C4-2B (cell line): ENCODE measurements around the gene LARGE1.

Experiments used
- CTCF ChIP-seq: fragments of 450-650 bp; conservative IDR thresholded peaks from 2 replicates; pipeline ENCODE4 v1.5.1; 2017; ENCODE audit warnings: mild to moderate bottlenecking
- ZFX ChIP-seq: fragments of 450-650 bp; IDR thresholded peaks from 2 replicates; pipeline ENCODE4 v1.6.1; 2017

DNA sequence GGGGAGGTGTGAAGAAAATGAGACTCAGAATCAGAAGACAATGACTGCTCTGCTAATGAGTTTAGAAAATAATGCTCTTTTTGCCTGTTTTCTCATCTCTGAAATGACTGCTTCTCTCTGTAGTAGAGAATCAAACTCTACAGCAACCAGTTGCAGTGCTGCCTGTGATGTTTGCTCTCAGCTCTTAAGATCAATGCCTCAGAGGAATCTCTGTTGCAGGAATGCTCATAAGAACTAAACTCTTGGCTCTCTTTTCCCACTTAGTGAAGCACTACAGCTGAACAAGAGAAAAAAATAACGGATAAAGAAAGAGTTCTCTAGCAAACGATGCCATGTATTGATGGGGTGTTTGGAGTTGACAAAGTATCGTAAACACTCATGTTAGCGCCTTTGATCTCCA, 658.6 kb downstream of the LARGE1 start:
- TF ChIP-seq CTCF: no peak
- TF ChIP-seq ZFX: no peak
